ENCODE measurements around the gene MYL2.
"Not testable (repeated sequence)": the region's sequence is repeated elsewhere in the genome, so short reads cannot be mapped to it uniquely, and the experiment has no call there.

Gene MYL2

GRCh38 chr12:110920324-110920910 is at the start of gene MYL2:
MYL2 (minus strand) TSS chr12:110920579; CDS start chr12:110920529, 50 bp downstream.
- DNase-seq: no peak

GRCh38 chr12:110966081-110966760 is 45.8 kb upstream of the MYL2 start:
- DNase-seq: no peak

GRCh38 chr12:110965574-110965973 is 45.2 kb upstream of the MYL2 start:
- no peak for DNase-seq

GRCh38 chr12:110960795-110961194 is 40.4 kb upstream of the MYL2 start:
- DNase-seq: no peak

- no peak for DNase-seq
Observed at GRCh38 chr12:110957652-110958051, 37.3 kb upstream of the MYL2 start.

GRCh38 chr12:110957159-110957558 is 36.8 kb upstream of the MYL2 start:
- no peak for DNase-seq

- not testable (repeated sequence) for DNase-seq
Observed at GRCh38 chr12:110950867-110951266, 30.5 kb upstream of the MYL2 start.

- not testable (repeated sequence) for DNase-seq
Observed at GRCh38 chr12:110950466-110950865, 30.1 kb upstream of the MYL2 start.

GRCh38 chr12:110948041-110948440 is 27.7 kb upstream of the MYL2 start:
- DNase-seq: no peak

- DNase-seq: no peak
Observed at GRCh38 chr12:110943373-110943772, 23.0 kb upstream of the MYL2 start.

- no peak for DNase-seq
Observed at GRCh38 chr12:110941391-110941790, 21.0 kb upstream of the MYL2 start.

- DNase-seq: no peak
Observed at GRCh38 chr12:110940933-110941332, 20.6 kb upstream of the MYL2 start.

- no peak for DNase-seq
Observed at GRCh38 chr12:110940296-110940695, 19.9 kb upstream of the MYL2 start.

GRCh38 chr12:110937104-110937641 is 16.8 kb upstream of the MYL2 start:
- peak; percentile 62 for DNase-seq

- DNase-seq: no peak
Observed at GRCh38 chr12:110936367-110937103, 16.2 kb upstream of the MYL2 start.

GRCh38 chr12:110935588-110935987 is 15.2 kb upstream of the MYL2 start:
- no peak for DNase-seq

GRCh38 chr12:110934093-110934852 is 13.9 kb upstream of the MYL2 start:
- peak; percentile 43 for DNase-seq

- DNase-seq: no peak
Observed at GRCh38 chr12:110933326-110933974, 13.1 kb upstream of the MYL2 start.

GRCh38 chr12:110932046-110932445 is 11.7 kb upstream of the MYL2 start:
- DNase-seq: peak; percentile 32

- no peak for DNase-seq
Observed at GRCh38 chr12:110931315-110931728, 10.9 kb upstream of the MYL2 start.

GRCh38 chr12:110930348-110931314 is 10.3 kb upstream of the MYL2 start:
- DNase-seq: no peak
